Measurements from ENCODE around the gene GLB1L. TPM values are rescaled to one million over a fixed set of nuclear protein-coding genes. Genes with fewer than 3 reads are reported as not detected.

GLB1L gene
- total RNA-seq, 1 donor from 2014 or later: 16.1 TPM

DNA sequence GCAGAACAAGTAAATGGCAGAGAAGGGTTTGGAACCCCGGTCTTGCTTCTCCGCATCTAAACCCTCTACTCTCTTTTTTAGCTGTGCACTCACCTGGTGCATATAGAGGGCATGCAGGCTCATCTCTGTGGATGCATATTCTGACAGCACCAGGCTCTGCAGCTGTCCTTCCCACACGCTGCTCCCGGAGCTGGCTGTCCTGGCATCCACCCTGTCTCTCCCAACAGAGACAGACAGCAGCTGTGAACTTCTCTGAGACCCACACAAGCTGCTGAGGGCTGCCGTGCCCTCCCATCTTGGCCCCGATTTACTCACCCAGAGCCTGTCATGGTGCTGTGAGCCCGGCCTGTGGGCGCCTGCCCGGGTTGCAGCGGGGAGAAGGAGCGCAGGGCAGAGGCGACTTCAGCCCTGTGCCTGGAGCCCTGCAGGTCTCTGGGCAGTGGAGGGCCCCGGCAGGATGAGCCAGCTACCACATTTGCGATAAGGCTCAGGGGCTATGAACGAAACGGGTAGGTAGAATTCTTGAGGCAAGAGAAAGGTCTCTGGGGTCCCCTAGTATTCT is 23.2 kb downstream of the GLB1L start:
- no peak overlapping the region for H3K27ac Mint-ChIP-seq
- H3K27me3 Mint-ChIP-seq: no peaks in the 10 kb centered on the region
- no peak for DNase-seq (ENCODE audit: extremely low spot score, unreplicated experiment)
- H3K4me3 Mint-ChIP-seq: no peak overlapping the region
- TF ChIP-seq, protein P1, sequence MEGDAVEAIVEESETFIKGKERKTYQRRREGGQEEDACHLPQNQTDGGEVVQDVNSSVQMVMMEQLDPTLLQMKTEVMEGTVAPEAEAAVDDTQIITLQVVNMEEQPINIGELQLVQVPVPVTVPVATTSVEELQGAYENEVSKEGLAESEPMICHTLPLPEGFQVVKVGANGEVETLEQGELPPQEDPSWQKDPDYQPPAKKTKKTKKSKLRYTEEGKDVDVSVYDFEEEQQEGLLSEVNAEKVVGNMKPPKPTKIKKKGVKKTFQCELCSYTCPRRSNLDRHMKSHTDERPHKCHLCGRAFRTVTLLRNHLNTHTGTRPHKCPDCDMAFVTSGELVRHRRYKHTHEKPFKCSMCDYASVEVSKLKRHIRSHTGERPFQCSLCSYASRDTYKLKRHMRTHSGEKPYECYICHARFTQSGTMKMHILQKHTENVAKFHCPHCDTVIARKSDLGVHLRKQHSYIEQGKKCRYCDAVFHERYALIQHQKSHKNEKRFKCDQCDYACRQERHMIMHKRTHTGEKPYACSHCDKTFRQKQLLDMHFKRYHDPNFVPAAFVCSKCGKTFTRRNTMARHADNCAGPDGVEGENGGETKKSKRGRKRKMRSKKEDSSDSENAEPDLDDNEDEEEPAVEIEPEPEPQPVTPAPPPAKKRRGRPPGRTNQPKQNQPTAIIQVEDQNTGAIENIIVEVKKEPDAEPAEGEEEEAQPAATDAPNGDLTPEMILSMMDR (conservative IDR thresholded peaks at IDR 0.05): no peak
- H3K4me1 Mint-ChIP-seq (ENCODE audit: unreplicated experiment): peaks cover 14% of the 10 kb centered on the region
- no peaks in the 10 kb centered on the region for H3K9me3 Mint-ChIP-seq
- peaks cover 20% of the 10 kb centered on the region for H3K36me3 Mint-ChIP-seq

DNA sequence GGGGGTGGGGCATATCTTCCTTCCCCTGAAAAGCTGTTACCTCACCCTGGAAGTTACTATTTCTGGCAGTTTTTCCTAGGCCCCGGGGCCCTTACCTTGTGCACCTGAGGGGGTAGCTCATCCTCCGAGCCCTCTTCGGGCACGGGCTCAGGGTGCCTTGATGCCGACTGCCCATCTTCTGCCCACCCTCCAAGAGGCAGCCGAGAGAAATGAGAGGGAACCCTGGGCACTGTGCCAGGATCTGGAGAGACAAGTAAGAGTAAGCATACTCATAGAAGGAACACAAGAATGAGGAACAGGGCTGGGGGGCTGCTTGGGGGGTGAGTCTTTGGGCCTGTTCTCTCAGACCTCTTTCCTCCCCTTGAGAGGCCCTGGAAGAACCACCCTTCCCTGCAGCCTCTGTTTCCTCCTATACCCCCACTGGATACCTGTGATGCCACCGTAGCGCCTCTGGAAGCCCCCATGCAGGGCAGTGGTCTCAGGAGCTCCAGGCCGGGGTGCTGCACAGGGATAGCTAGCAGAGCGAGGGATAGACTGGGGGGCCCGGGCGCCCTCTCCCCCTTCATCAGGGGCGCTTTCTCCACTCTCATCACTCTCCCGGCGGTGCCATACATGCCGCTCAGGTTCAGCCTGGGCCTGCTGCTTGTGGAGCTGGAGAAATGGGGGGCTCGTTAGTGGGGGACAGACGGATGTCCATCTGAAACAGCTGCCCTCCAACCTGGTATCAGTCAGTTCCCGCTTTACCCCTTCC is 24.4 kb downstream of the GLB1L start:
- H3K4me3 Mint-ChIP-seq: peak overlapping the region; percentile 2
- TF ChIP-seq, protein P1 (conservative IDR thresholded peaks at IDR 0.05): no peak
- no peak overlapping the region for H3K27ac Mint-ChIP-seq
- H3K4me1 Mint-ChIP-seq (ENCODE audit: unreplicated experiment): peaks cover 14% of the 10 kb centered on the region
- no peaks in the 10 kb centered on the region for H3K27me3 Mint-ChIP-seq
- no peak for DNase-seq (ENCODE audit: extremely low spot score, unreplicated experiment)
- H3K9me3 Mint-ChIP-seq: no peaks in the 10 kb centered on the region
- H3K36me3 Mint-ChIP-seq: peaks cover 16% of the 10 kb centered on the region

- Mint-ChIP-seq H3K36me3 (peaks cover 11% of the 10 kb centered on the region), H3K27ac (no peak overlapping the region), H3K4me3 (peak overlapping the region; percentile 22), H3K4me1 (ENCODE audit: unreplicated experiment) (peaks cover 15% of the 10 kb centered on the region), H3K9me3 (no peaks in the 10 kb centered on the region), H3K27me3 (no peaks in the 10 kb centered on the region)
- DNase-seq (ENCODE audit: extremely low spot score, unreplicated experiment): no peak
- TF ChIP-seq, protein P1 (conservative IDR thresholded peaks at IDR 0.05): no peak
Observed at GRCh38 chr2:219219784-219220532, 25.3 kb downstream of the GLB1L start.

DNA sequence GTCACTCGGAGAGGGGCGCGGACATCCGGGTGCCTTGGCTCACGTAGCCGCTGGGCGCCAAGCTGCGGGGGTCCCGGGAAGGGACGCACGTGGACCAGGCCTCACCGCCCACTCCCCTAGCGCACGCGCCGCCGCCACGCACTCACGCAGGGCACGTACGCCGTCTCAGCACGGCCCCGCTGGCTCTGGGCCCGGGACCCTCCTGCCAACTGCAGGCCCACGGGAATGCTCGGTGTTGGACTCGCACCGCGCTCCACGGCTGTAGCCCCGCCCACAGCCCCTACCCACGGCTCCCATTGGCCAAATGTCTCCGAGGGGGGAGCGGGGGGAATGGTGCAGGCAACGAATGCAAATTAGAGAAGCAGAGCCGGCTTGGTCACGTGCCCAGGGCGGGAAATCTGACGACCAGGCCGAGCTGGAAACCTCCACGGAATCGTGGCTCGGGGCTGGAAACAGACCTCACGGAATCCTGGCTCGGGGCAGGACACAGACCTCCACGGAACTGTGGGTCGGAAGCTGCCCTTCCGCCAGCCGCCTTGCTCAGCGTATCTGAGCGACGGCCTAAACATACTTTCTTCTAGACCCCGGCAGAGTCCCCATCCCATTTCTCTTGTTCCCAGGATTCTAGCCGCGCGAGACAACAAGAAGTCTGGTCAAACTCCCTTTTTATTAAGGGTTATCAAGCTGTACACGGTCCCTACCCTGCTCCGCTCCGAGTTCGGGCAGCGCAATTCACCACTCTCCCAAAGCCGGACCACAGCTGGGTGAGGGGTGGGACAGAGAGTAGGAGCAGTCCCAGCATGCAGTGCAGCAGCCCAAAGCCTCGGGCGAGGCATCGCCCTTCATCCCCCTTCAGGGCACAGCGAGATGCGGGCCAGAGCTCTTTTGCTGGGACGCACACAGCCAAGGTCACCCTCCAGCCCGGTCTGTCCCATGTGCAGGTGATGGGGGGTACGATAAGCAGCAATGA is 26.2 kb downstream of the GLB1L start, which contains the start of gene ABCB6:
Gene ABCB6 (minus strand): TSS at position 227 of the 970 bp plus-strand sequence. CDS start 285 bp downstream, outside the sequence.
- Mint-ChIP-seq H3K4me1 (ENCODE audit: unreplicated experiment) (peaks cover 18% of the 10 kb centered on the region), H3K4me3 (peak within 1 kb of the TSS; percentile 95), H3K36me3 (peaks cover 8% of the 10 kb centered on the region), H3K9me3 (no peaks in the 10 kb centered on the region), H3K27me3 (no peaks in the 10 kb centered on the region), H3K27ac (peak within 1 kb of the TSS; percentile 99)
- peak; percentile 94 for DNase-seq (ENCODE audit: extremely low spot score, unreplicated experiment)
- TF ChIP-seq, protein P1 (conservative IDR thresholded peaks at IDR 0.05): no peak

DNA sequence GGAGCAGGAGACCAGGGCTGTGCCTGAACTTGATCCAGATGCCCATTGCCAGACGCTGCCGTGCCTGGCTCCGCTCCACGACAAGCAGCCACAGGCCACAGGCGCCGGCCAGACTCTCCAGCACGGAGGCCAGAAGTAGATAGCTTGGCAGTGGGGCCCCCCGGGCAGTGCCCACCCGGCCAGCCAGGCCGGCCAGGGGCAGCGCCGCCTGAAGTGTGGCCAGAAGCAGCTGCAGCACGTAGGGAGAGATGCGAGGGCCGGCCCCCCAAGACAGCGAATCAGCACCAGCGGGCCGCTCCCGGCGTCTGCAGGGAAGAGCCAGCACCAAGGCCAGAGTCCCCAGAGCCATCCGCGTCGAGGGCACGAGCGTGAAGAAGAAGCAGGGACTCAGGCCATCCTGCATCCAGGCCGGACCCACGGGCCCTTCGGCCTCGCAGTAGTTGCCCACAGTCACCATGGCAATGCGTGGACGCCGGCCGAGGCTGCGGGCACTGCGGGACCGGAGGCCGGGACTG is 27.0 kb downstream of the GLB1L start:
- peak; percentile 78 for DNase-seq (ENCODE audit: extremely low spot score, unreplicated experiment)
- Mint-ChIP-seq H3K4me1 (ENCODE audit: unreplicated experiment) (peaks cover 18% of the 10 kb centered on the region), H3K36me3 (peaks cover 8% of the 10 kb centered on the region), H3K4me3 (peak overlapping the region; percentile 95), H3K27me3 (no peaks in the 10 kb centered on the region), H3K27ac (peak overlapping the region; percentile 99), H3K9me3 (no peaks in the 10 kb centered on the region)
- TF ChIP-seq, protein P1 (conservative IDR thresholded peaks at IDR 0.05): no peak
